Thyroid gland (tissue), 4 donors: ENCODE data around the gene FMN1. TPM values are rescaled to one million over a fixed set of nuclear protein-coding genes. Genes with fewer than 3 reads are reported as not detected.

Experiments
- DNase-seq, 2 donors: peaks; one replicate each; pipeline ENCODE4 v3.0.0-alpha.2; 2019
- H3K27ac ChIP-seq, 3 donors: fragments of 200-600 bp; sonication (generic); 1 replicate in 2 of 3; 2 replicates in 1 of 3; pipeline ENCODE4 v1.5.1; 2016 to 2019; ENCODE audit warnings: mild to moderate bottlenecking in 1 of 3, moderate library complexity in 1 of 3
- H3K27me3 ChIP-seq: fragments of 200-600 bp; sonication (generic); one replicate; pipeline ENCODE4 v1.5.1; 2019
- H3K36me3 ChIP-seq, 2 donors: fragments of 200-600 bp; sonication (generic); one replicate each; pipeline ENCODE4 v1.5.1; 2016 to 2019
- H3K4me1 ChIP-seq, 2 donors: fragments of 200-600 bp; sonication (generic); one replicate each; pipeline ENCODE4 v1.5.1; 2017 to 2019
- H3K4me3 ChIP-seq, 3 donors: fragments of 200-600 bp; sonication (generic); replicated peaks in 1 of 3; 1 replicate in 2 of 3; 2 replicates in 1 of 3; pipeline ENCODE4 v1.5.1; 2016; ENCODE audit warnings: mild to moderate bottlenecking in 1 of 3
- H3K9me3 ChIP-seq: fragments of 200-600 bp; sonication (generic); one replicate; pipeline ENCODE4 v1.5.1; 2017
- POLR2A ChIP-seq, 2 donors: fragments of 450-650 bp; IDR thresholded peaks; one replicate each; pipeline ENCODE4 v1.6.1; 2017; ENCODE audit warnings: antibody characterized with exemption in 2 of 2, mild to moderate bottlenecking in 2 of 2, moderate library complexity in 1 of 2
- WGBS, 2 donors: methylation state at CpG; one replicate each; pipeline ENCODE4 v1.1.5; 2017; 5-methylcytosine and 5-hydroxymethylcytosine counted together
- intact Hi-C: fragments of 100-400 bp; cut with DNase I; formaldehyde crosslinking; loops from one replicate; pipeline ENCODE4 v1.15.1; 2023
- total RNA-seq, 4 donors: library from RNA; depleted of rRNA; stranded (reverse); fragments of >200 nt; gene quantifications; one replicate each; pipeline ENCODE4 v1.2.3, GENCODE V29; 2016
- TF ChIP-seq, protein P1 (sequence below), 6 experiments: fragments of 200-600 bp in 3 of 6; fragments of 450-650 bp in 3 of 6; sonication (generic) in 3 of 6; IDR thresholded peaks; one replicate each; pipeline ENCODE4 v1.5.1; 2016 to 2019; ENCODE audit warnings: antibody characterized with exemption in 6 of 6, mild to moderate bottlenecking in 2 of 6, inconsistent platforms in 1 of 6, moderate library complexity in 1 of 6

Gene FMN1
- total RNA-seq, 4 donors from 2014 or later, result 13.8 to 28.3 (median 22.5) TPM

GRCh38 chr15:33107950-33108349 lies 86.6 kb downstream of the FMN1 start:
- H3K4me3 ChIP-seq, result no peak overlapping the region
- H3K27me3 ChIP-seq, result no peaks in the 10 kb centered on the region
- no peak overlapping the region for H3K27ac ChIP-seq
- WGBS, 2 donors, result 83 to 85% methylated on average over 2 of the region's 2 CpGs
- no peaks in the 10 kb centered on the region for H3K36me3 ChIP-seq
- intact Hi-C loops, result no loop called here
- H3K9me3 ChIP-seq, result no peaks in the 10 kb centered on the region
- no peaks in the 10 kb centered on the region for H3K4me1 ChIP-seq
- DNase-seq, result no peak
- TF ChIP-seq POLR2A (IDR thresholded peaks at IDR 0.05), result no peak
- TF ChIP-seq, protein P1, sequence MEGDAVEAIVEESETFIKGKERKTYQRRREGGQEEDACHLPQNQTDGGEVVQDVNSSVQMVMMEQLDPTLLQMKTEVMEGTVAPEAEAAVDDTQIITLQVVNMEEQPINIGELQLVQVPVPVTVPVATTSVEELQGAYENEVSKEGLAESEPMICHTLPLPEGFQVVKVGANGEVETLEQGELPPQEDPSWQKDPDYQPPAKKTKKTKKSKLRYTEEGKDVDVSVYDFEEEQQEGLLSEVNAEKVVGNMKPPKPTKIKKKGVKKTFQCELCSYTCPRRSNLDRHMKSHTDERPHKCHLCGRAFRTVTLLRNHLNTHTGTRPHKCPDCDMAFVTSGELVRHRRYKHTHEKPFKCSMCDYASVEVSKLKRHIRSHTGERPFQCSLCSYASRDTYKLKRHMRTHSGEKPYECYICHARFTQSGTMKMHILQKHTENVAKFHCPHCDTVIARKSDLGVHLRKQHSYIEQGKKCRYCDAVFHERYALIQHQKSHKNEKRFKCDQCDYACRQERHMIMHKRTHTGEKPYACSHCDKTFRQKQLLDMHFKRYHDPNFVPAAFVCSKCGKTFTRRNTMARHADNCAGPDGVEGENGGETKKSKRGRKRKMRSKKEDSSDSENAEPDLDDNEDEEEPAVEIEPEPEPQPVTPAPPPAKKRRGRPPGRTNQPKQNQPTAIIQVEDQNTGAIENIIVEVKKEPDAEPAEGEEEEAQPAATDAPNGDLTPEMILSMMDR (IDR thresholded peaks at IDR 0.05), result no peak

DNA sequence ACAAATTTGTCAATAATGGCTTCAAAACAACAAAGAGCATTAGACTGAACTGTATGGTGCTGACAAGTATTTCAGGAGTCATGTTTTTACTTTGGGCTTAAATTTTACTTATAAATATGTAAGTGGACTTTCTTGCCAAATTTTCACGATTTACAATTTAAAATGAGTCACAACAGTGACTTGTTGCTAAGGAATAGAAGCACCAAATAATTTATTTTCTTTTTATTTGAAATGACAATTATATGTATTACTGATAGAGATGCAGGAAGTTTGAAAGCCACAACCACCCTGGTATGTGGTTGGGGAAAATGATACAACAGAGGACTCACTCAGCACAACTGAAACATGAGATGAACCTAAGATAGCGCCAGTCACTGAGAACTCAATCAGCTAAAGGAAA lies 90.3 kb downstream of the FMN1 start:
- Histone ChIP-seq H3K9me3 (no peaks in the 10 kb centered on the region), H3K36me3 (no peaks in the 10 kb centered on the region), H3K27ac (no peak overlapping the region), H3K4me3 (no peak overlapping the region), H3K27me3 (no peaks in the 10 kb centered on the region), H3K4me1 (no peaks in the 10 kb centered on the region)
- WGBS, 2 donors, result 54 to 72% methylated on average over 2 of the region's 2 CpGs
- TF ChIP-seq, protein P1 (IDR thresholded peaks at IDR 0.05), result no peak
- TF ChIP-seq POLR2A (IDR thresholded peaks at IDR 0.05), result no peak
- intact Hi-C loops, result no loop called here
- DNase-seq, result no peak

- H3K9me3 ChIP-seq, result no peaks in the 10 kb centered on the region
- no peaks in the 10 kb centered on the region for H3K36me3 ChIP-seq
- no peak for DNase-seq
- H3K27ac ChIP-seq, result no peak overlapping the region
- 92 to 93% methylated on average over 3 of the region's 3 CpGs for WGBS, 2 donors
- no peaks in the 10 kb centered on the region for H3K27me3 ChIP-seq
- intact Hi-C loops, result no loop called here
- no peak overlapping the region for H3K4me3 ChIP-seq
- no peak for TF ChIP-seq POLR2A (IDR thresholded peaks at IDR 0.05)
- TF ChIP-seq, protein P1 (IDR thresholded peaks at IDR 0.05), result no peak
- no peaks in the 10 kb centered on the region for H3K4me1 ChIP-seq
Measured at GRCh38 chr15:33101036-33101435, 93.5 kb downstream of the FMN1 start.

DNA sequence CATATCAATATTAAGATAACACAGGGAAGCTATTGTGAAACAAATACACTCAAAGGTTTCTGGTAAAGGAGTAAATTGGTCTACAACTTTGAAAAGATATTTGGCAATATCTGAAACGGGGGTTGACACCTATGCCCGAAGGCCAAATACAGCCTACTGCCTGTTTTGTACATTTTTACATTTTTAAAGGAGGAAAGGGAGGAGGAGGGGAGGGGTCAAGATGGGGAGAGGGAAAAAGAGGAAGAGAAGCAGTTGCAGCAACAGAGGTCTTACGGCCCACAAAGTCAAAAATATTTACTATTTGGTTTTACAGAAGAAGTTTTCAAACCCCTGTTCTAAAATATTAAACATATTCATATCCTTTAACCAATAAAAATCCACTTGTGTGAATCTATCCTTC lies 94.2 kb downstream of the FMN1 start:
- DNase-seq, result no peak
- intact Hi-C loops, result no loop called here

GRCh38 chr15:33099739-33100138 lies 94.8 kb downstream of the FMN1 start:
- DNase-seq, result no peak
- H3K4me1 ChIP-seq, result no peaks in the 10 kb centered on the region
- intact Hi-C loops, result no loop called here
- H3K36me3 ChIP-seq, result no peaks in the 10 kb centered on the region
- H3K27me3 ChIP-seq, result no peaks in the 10 kb centered on the region
- no peak overlapping the region for H3K4me3 ChIP-seq
- WGBS, 2 donors, result 52 to 74% methylated on average over 1 of the region's 1 CpG
- no peak overlapping the region for H3K27ac ChIP-seq
- no peaks in the 10 kb centered on the region for H3K9me3 ChIP-seq
- TF ChIP-seq, protein P1 (IDR thresholded peaks at IDR 0.05), result no peak
- no peak for TF ChIP-seq POLR2A (IDR thresholded peaks at IDR 0.05)

More for the DNA sequence above, 94.2 kb downstream of the FMN1 start:
- H3K4me3 ChIP-seq, result no peak overlapping the region
- H3K27me3 ChIP-seq, result no peaks in the 10 kb centered on the region
- no peaks in the 10 kb centered on the region for H3K36me3 ChIP-seq
- 81 to 90% methylated on average over 3 of the region's 3 CpGs for WGBS, 2 donors
- no peak overlapping the region for H3K27ac ChIP-seq
- H3K4me1 ChIP-seq, result no peaks in the 10 kb centered on the region
- TF ChIP-seq, protein P1 (IDR thresholded peaks at IDR 0.05), result no peak
- H3K9me3 ChIP-seq, result no peaks in the 10 kb centered on the region
